HUES48 (cell line): ENCODE measurements around the gene PCP2.

Experiments used
- H3K27ac ChIP-seq: one replicate; pipeline ENCODE4 v1.7.0; 2013; ENCODE audit warnings: low read depth, low read length, inconsistent platforms
- H3K27me3 ChIP-seq: 2 replicates; pipeline ENCODE4 v1.6.1; 2013; ENCODE audit warnings: mild to moderate bottlenecking, low read length; ENCODE audit not compliant: control insufficient read depth, insufficient read depth
- H3K36me3 ChIP-seq: 2 replicates; pipeline ENCODE4 v1.6.1; 2013; ENCODE audit warnings: low read length; ENCODE audit not compliant: control insufficient read depth, insufficient read depth
- H3K4me1 ChIP-seq: 2 replicates; pipeline ENCODE4 v1.6.1; 2013; ENCODE audit warnings: mild to moderate bottlenecking, low read length; ENCODE audit not compliant: control insufficient read depth, insufficient read depth
- H3K4me3 ChIP-seq: 2 replicates; pipeline ENCODE4 v1.5.1; 2013; ENCODE audit warnings: mild to moderate bottlenecking, low read depth, low read length
- H3K9ac ChIP-seq: 2 replicates; pipeline ENCODE4 v1.6.1; 2013; ENCODE audit warnings: mild to moderate bottlenecking, low read depth, low read length, moderate library complexity
- H3K9me3 ChIP-seq: 2 replicates; pipeline ENCODE4 v1.6.1; 2013; ENCODE audit warnings: low read length; ENCODE audit not compliant: control insufficient read depth, insufficient read depth

The PCP2 gene

DNA sequence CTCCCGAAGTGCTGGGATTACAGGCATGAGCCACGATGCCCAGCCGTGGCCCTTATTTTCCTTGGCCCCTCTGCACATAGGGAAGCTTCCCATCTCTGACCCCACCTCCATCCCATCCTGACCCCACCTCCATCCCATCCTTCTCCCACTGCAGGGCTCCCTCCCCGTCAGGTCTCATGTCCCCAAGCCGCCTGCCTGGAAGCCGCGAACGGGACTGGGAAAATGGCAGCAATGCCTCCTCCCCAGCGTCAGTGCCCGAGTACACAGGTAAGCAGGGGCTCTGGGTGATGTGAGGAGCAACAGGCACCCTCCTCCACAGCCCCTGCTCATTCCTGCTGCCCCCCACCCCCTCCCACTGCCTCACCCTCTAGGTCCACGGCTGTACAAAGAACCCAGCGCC is 16.3 kb downstream of the PCP2 start:
- H3K4me1 ChIP-seq: no peaks in the 10 kb centered on the region

DNA sequence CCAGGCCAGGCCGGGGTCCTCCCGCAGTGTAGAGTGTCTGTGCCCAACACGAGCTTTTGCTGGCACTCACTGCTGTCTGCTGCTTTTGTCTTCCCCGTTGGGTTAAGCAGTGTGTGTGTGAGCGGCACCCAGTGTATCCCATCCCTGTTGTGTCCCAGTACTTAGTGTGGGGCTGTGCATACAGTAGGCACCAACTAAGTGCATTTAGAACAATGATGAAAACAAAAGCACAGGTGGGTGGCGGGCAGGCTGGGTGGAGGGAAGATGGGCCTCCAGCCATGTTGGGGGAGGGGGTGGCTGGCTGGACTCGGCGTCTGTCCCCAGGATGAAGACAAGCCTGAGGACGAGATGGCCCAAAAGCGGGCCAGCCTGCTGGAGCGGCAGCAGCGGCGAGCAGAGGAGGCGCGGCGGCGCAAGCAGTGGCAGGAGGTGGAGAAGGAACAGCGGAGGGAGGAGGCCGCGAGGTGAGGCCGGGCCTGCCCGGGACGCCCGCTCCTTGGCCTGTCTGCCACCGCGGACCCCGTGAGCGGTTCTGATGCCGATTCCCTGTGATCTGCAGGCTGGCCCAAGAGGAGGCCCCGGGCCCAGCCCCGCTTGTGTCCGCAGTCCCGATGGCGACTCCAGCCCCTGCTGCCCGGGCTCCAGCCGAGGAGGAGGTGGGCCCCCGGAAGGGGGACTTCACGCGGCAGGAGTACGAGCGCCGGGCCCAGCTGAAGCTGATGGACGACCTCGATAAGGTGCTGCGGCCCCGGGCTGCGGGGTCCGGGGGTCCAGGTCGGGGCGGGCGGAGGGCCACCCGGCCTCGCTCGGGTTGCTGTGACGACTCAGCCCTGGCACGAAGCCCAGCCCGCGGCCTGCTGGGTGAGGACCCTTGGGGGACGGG is 18.4 kb downstream of the PCP2 start:
- no peak overlapping the region for H3K4me3 ChIP-seq
- H3K27me3 ChIP-seq: no peaks in the 10 kb centered on the region
- H3K4me1 ChIP-seq: no peaks in the 10 kb centered on the region
- H3K9ac ChIP-seq: no peak overlapping the region
- H3K9me3 ChIP-seq: no peaks in the 10 kb centered on the region
- no peak overlapping the region for H3K27ac ChIP-seq
- H3K36me3 ChIP-seq: peaks cover 65% of the 10 kb centered on the region

More for the DNA sequence above, 16.3 kb downstream of the PCP2 start:
- no peak overlapping the region for H3K27ac ChIP-seq
- no peaks in the 10 kb centered on the region for H3K27me3 ChIP-seq
- no peak overlapping the region for H3K9ac ChIP-seq
- peaks cover 66% of the 10 kb centered on the region for H3K36me3 ChIP-seq
- H3K9me3 ChIP-seq: no peaks in the 10 kb centered on the region
- no peak overlapping the region for H3K4me3 ChIP-seq

DNA sequence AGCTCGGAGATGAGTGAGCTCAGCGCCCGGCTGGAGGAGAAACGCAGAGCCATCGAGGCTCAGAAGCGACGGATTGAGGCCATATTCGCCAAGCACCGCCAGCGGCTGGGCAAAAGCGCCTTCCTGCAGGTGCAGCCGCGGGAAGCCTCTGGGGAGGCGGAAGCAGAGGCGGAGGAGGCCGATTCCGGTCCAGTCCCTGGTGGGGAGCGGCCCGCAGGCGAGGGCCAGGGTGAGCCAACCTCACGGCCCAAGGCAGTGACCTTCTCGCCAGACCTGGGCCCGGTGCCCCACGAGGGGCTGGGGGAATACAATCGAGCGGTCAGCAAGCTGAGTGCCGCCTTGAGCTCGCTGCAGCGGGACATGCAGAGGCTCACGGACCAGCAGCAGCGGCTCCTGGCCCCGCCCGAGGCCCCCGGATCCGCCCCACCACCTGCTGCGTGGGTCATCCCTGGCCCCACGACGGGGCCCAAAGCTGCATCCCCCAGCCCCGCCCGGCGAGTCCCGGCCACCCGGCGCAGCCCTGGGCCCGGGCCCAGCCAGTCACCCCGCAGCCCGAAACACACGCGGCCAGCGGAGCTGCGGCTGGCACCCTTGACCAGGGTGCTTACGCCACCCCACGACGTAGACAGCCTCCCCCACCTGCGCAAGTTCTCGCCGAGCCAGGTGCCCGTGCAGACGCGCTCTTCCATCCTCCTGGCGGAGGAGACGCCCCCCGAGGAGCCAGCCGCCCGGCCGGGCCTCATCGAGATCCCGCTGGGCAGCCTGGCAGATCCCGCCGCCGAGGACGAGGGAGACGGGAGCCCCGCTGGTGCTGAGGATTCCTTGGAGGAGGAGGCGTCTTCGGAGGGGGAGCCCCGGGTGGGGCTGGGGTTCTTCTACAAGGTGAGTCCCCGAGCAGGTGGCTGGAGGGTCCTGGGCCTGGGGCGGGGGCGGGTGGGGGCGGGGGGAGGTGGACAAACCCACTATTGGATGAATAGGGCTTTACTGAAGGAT is 20.9 kb downstream of the PCP2 start:
- Histone ChIP-seq H3K36me3 (peaks cover 54% of the 10 kb centered on the region), H3K9ac (no peak overlapping the region), H3K9me3 (no peaks in the 10 kb centered on the region), H3K4me1 (no peaks in the 10 kb centered on the region), H3K27me3 (no peaks in the 10 kb centered on the region), H3K27ac (no peak overlapping the region), H3K4me3 (no peak overlapping the region)

DNA sequence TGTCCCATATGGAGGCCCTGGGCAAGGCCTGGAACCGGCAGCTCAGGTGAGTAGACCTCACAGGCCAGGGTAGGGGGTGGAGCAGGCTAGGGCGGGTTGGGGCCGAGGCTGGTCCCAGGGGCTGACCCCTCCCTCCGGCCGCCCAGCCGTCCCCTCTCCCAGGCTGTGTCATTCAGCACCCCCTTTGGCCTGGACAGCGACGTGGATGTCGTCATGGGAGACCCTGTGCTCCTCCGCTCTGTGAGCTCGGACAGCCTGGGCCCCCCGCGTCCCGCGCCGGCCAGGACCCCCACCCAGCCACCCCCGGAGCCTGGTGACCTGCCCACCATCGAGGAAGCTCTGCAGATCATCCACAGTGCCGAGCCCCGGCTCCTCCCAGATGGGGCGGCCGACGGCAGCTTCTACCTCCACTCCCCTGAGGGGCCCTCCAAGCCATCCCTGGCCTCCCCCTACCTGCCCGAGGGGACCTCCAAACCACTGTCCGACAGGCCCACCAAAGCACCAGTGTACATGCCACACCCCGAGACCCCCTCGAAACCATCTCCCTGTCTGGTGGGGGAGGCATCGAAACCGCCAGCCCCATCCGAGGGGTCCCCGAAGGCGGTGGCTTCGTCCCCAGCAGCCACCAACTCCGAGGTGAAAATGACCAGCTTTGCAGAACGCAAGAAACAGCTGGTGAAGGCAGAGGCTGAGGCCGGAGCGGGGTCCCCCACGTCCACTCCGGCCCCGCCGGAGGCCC is 21.8 kb downstream of the PCP2 start:
- no peak overlapping the region for H3K9ac ChIP-seq
- H3K36me3 ChIP-seq: peaks cover 46% of the 10 kb centered on the region
- no peaks in the 10 kb centered on the region for H3K9me3 ChIP-seq
- H3K27me3 ChIP-seq: no peaks in the 10 kb centered on the region
- no peak overlapping the region for H3K27ac ChIP-seq
- H3K4me1 ChIP-seq: no peaks in the 10 kb centered on the region
- H3K4me3 ChIP-seq: no peak overlapping the region

DNA sequence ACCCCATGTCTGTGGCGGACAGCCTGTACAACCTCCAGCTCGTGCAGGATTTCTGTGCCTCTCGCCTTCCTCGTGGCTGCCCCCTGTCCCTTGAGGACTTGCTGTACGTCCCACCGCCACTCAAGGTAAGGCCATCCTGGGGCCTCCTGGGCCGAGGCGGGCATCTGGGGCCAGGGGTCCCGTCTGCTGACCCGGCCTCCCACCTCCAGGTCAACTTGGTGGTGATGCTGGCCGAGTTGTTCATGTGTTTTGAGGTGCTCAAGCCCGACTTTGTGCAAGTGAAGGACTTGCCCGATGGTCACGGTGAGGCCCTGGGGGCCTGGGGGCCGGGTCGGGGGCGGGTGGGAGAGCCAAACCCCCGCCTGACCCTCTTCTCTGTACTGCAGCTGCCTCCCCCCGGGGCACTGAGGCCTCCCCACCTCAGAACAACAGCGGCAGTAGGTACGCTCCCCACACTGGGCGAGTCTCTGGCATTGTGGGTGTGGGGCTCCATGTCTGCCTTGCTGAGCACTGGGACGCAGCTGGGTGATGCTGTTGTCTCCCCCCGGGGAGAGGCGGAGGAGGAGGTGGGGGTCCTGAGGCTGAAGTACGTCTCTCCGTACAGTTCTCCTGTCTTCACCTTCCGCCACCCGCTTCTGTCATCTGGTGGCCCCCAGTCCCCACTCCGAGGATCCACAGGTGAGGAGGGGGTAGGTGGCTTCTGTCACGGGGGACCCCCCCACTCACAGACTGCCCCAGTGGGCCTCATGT is 22.9 kb downstream of the PCP2 start:
- Histone ChIP-seq H3K9me3 (no peaks in the 10 kb centered on the region), H3K4me1 (no peaks in the 10 kb centered on the region), H3K27ac (no peak overlapping the region), H3K27me3 (no peaks in the 10 kb centered on the region), H3K9ac (no peak overlapping the region), H3K36me3 (peaks cover 41% of the 10 kb centered on the region), H3K4me3 (no peak overlapping the region)

DNA sequence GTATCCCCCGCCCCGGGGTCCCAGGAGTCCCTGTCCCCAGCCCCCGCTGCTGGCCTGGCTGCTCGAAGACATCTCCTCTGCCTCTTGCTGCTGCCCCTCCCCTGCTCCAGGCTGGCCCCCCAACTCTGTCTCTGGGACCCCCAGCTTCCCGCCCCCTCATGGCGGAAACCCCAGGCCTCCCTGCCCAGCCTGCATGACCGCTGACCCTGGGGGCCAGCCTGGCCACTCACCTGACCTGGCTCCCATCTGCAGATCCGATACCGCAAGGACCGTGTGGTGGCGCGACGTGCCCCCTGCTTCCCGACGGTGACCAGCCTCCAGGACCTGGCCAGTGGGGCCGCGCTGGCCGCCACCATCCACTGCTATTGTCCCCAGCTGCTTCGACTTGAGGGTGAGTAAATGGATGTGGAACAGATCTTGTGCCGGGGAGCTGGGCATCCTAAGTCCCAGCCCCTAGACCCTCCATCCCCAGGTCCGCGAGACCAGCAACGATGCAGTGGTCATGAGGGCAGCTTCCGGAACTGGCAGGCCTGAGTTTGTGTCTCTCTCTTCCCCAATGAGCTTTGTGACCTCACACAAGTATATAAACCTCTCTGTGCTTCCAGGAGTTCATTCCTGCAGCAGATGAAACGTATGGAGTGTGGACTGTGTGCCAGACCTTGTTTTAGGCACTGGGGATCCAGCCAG is 25.5 kb downstream of the PCP2 start:
- no peak overlapping the region for H3K9ac ChIP-seq
- H3K4me1 ChIP-seq: no peaks in the 10 kb centered on the region
- H3K27ac ChIP-seq: no peak overlapping the region
- H3K27me3 ChIP-seq: no peaks in the 10 kb centered on the region
- H3K36me3 ChIP-seq: peaks cover 32% of the 10 kb centered on the region
- H3K4me3 ChIP-seq: no peak overlapping the region
- H3K9me3 ChIP-seq: no peaks in the 10 kb centered on the region

DNA sequence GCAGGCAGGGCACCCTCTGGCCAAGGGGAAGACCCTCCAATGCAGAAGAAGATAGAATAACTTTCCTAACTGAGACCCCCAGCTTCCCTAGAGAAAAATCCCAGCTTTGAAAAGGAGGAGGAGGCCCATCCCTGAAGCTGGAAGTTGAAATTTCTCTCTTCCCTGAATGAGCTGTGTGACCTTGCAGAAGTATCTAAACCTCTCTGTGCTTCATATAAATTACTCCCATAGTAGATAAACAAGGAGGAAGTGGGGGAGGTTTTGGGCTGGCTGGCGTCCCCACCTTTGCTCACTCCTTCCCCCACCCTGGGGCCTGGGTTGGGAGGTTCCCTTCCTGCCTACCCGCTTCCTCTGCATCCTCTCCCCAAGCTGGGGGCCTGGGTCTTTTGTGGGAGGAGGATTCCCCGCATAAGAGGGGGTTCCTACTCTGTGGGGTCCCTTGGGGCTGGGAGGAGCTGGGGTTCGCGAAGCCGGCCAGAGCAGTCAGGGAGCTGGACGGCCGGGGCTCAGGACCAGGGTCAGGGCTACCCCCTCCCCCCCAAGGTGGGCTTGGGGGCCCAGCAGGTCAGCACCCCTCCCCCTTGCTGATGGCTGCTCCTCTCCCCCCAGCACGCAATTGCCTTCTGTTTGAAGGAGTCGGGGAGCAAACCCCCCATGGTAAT is 26.2 kb downstream of the PCP2 start:
- H3K4me3 ChIP-seq: no peak overlapping the region
- H3K4me1 ChIP-seq: no peaks in the 10 kb centered on the region
- H3K9ac ChIP-seq: no peak overlapping the region
- H3K27me3 ChIP-seq: no peaks in the 10 kb centered on the region
- H3K27ac ChIP-seq: no peak overlapping the region
- H3K9me3 ChIP-seq: no peaks in the 10 kb centered on the region
- peaks cover 32% of the 10 kb centered on the region for H3K36me3 ChIP-seq

DNA sequence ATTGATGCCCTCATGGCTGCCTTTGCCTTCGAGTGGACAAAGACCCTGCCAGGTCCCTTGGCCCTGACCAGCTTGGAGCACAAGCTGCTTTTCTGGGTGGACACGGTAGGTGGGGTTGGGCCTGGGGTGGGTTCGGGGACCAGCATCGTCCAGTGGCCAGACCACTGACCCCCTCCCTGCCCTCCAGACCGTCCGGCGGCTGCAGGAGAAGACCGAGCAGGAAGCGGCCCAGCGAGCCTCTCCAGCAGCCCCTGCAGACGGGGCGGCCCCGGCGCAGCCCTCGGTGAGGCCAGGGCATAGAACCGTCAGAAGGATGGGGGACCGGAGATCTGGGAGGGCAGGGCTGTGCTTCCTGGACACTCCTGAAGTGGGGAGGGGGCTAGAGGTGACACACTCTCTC is 27.2 kb downstream of the PCP2 start:
- no peak overlapping the region for H3K9ac ChIP-seq
- H3K36me3 ChIP-seq: peaks cover 23% of the 10 kb centered on the region
- no peak overlapping the region for H3K27ac ChIP-seq
- H3K4me3 ChIP-seq: no peak overlapping the region
- H3K4me1 ChIP-seq: no peaks in the 10 kb centered on the region
- H3K27me3 ChIP-seq: no peaks in the 10 kb centered on the region
- no peaks in the 10 kb centered on the region for H3K9me3 ChIP-seq

DNA sequence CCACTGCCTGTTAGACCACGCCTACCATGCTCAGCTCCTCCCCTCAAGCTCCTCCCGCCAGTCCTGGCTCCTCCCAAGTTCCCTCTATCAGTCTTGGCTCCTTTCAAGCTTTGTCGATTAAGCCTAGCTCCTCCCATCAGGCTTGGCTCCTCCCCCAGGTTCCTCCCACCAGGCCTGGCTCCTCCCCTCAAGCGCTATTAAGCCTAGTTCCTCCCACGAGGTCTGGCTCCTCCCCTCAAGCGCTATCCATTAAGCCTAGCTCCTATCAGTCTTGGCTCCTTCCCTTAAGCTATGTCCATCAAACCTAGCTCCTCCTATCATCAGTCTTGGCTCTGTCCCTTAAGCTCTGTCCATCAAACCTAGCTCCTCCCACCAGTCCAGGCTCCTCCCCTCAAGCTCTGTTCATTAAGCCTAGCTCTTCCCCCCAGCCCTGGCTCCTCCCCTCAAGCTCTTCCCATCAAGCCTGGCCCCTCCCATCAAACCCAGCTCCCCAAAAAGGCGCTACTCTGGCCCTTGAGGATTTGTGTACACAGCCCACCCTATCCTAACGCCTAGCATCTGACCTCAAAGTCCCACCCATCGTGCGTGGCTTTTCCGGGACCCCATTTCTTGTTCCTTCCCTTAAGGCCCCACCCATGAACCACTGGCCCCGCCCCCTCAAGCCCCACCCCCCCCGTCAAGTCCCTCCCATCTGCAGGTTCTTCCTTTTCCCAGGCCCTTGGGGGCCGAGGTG is 27.9 kb downstream of the PCP2 start:
- Histone ChIP-seq H3K36me3 (peaks cover 17% of the 10 kb centered on the region), H3K27me3 (no peaks in the 10 kb centered on the region), H3K4me1 (no peaks in the 10 kb centered on the region), H3K9me3 (no peaks in the 10 kb centered on the region), H3K9ac (no peak overlapping the region), H3K4me3 (no peak overlapping the region), H3K27ac (no peak overlapping the region)
